WERI-Rb-1 (cell line): ENCODE measurements around the gene BCAS3.

Source experiments
- DNase-seq: peaks from one replicate; pipeline ENCODE4 v3.0.0-alpha.2; 2020
- H3K27ac ChIP-seq: fragments of 250-450 bp; sonication (Bioruptor Pico); 2 replicates; pipeline ENCODE4 v1.5.1; 2020; ENCODE audit warnings: mild to moderate bottlenecking, moderate library complexity
- H3K27me3 ChIP-seq: fragments of 250-450 bp; sonication (Bioruptor Pico); 2 replicates; pipeline ENCODE4 v1.5.1; 2021; ENCODE audit warnings: mild to moderate bottlenecking, low read depth, moderate library complexity; ENCODE audit not compliant: insufficient read depth, severe bottlenecking
- H3K36me3 ChIP-seq: fragments of 250-450 bp; sonication (Bioruptor Pico); 2 replicates; pipeline ENCODE4 v1.5.1; 2020; ENCODE audit warnings: mild to moderate bottlenecking, moderate library complexity
- H3K4me3 ChIP-seq: 2 replicates; pipeline ENCODE4 v1.5.1; 2011; ENCODE audit warnings: low read depth, mild to moderate bottlenecking, control low read depth, low read length
- H3K9me3 ChIP-seq: fragments of 250-450 bp; sonication (Bioruptor Pico); 2 replicates; pipeline ENCODE4 v1.5.1; 2021; ENCODE audit warnings: mild to moderate bottlenecking, moderate library complexity; ENCODE audit not compliant: severe bottlenecking
- CTCF ChIP-seq: IDR thresholded peaks from 2 replicates; pipeline ENCODE4 v1.5.1; 2011; ENCODE audit warnings: low read depth, mild to moderate bottlenecking, control low read depth, inconsistent platforms, low read length

Gene BCAS3

DNA sequence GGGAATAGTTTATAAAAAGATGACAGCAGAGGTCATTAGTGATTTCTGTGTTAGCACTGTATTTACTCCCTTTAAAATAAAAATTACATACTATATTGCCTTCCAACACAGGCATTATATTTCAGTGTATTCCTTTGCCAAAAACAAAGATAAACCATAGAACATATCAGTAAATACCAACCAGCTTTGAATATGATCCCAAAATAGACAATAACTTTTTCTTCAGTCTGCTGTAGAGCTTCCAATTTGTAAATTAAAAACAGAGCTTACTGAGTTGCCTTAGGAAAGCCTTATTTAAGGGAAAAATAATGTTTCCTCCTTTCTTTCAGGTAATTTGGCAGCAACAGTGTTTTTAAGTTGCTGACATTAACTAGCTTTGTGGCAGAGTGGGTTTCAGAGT is 369.9 kb downstream of the BCAS3 start:
- DNase-seq: no peak
- Histone ChIP-seq H3K36me3 (no peaks in the 10 kb centered on the region), H3K9me3 (no peaks in the 10 kb centered on the region), H3K27me3 (no peaks in the 10 kb centered on the region), H3K27ac (no peak overlapping the region), H3K4me3 (no peak overlapping the region)
- no peak for TF ChIP-seq CTCF

DNA sequence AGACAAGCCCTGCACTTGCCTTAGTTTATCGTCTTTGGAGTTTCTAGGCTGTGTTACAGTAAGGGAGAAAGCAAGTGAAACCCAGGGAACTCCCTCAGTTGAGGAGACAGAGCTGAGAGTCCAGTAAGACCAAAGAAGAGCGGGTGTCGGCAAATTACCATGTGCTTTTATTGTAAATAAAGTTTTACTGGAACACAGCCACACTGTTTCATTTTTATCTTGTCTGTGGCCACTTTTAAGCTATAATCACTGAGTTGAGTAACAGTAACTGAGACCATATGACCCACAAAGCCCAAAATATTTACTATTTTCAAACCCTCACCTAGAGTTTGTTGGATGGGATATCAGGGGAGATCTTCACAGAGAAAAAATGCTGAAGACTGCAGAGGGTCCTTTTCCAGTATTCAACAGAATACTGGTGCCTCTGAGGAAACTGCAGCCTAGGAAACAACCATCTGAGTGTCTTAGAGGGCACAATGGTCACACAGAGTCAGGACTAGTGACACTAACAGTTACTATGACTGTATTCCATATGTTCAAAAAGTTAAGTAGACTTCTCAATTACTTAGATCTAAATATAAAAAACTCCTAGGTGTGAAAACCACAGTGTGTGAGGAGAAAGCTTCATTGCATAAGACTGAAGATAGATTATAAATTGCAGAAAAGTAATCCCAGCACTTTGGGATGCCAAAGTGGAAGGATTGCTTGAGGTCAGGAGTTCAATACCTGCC is 370.9 kb downstream of the BCAS3 start:
- H3K27ac ChIP-seq: no peak overlapping the region
- no peak overlapping the region for H3K4me3 ChIP-seq
- H3K27me3 ChIP-seq: no peaks in the 10 kb centered on the region
- no peak for DNase-seq
- no peaks in the 10 kb centered on the region for H3K36me3 ChIP-seq
- TF ChIP-seq CTCF: no peak
- no peaks in the 10 kb centered on the region for H3K9me3 ChIP-seq

GRCh38 chr17:61053469-61053868 is 375.8 kb downstream of the BCAS3 start:
- Histone ChIP-seq H3K27me3 (no peaks in the 10 kb centered on the region), H3K27ac (no peak overlapping the region), H3K4me3 (no peak overlapping the region), H3K9me3 (no peaks in the 10 kb centered on the region), H3K36me3 (no peaks in the 10 kb centered on the region)
- no peak for TF ChIP-seq CTCF
- no peak for DNase-seq

GRCh38 chr17:61054436-61054835 is 376.8 kb downstream of the BCAS3 start:
- Histone ChIP-seq H3K4me3 (no peak overlapping the region), H3K27ac (no peak overlapping the region), H3K9me3 (no peaks in the 10 kb centered on the region), H3K36me3 (no peaks in the 10 kb centered on the region), H3K27me3 (no peaks in the 10 kb centered on the region)
- DNase-seq: no peak
- no peak for TF ChIP-seq CTCF

GRCh38 chr17:61057257-61057656 is 379.6 kb downstream of the BCAS3 start:
- H3K27me3 ChIP-seq: no peaks in the 10 kb centered on the region
- no peaks in the 10 kb centered on the region for H3K36me3 ChIP-seq
- no peak overlapping the region for H3K4me3 ChIP-seq
- H3K27ac ChIP-seq: no peak overlapping the region
- H3K9me3 ChIP-seq: no peaks in the 10 kb centered on the region
- no peak for TF ChIP-seq CTCF
- no peak for DNase-seq

GRCh38 chr17:61058066-61058465 is 380.4 kb downstream of the BCAS3 start:
- Histone ChIP-seq H3K36me3 (no peaks in the 10 kb centered on the region), H3K9me3 (no peaks in the 10 kb centered on the region), H3K4me3 (no peak overlapping the region), H3K27ac (no peak overlapping the region), H3K27me3 (no peaks in the 10 kb centered on the region)
- DNase-seq: no peak
- no peak for TF ChIP-seq CTCF
